ENCODE results near the gene OSBPL7. TPM values are rescaled to one million over a fixed set of nuclear protein-coding genes. Genes with fewer than 3 reads are reported as not detected.

OSBPL7 gene
- total RNA-seq, 1 experiment from 2014 or later, result 9.1 TPM

DNA sequence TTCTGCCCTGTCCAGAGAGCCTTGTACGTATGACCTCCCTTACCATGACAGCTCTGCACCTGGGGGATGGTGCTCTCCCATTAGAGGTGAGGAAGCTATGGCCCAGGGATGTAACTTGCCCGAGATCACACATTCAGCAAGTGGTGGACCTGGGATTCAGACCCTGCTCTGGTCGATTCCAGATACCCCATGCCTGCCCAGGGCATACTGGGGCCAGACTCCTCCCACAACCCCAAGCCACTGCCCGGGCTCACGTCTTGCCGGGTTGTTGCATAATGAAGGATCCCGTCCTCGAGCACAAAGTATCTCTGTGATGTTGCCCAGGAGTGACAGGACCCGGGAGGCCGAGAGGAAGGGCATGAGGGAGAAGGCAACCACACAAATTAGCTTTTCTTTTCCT lies 2.1 kb downstream of the OSBPL7 start:
- Histone ChIP-seq H3K4me3 (ENCODE audit: low read depth in 2 of 2, low read length in 2 of 2) (no peak overlapping the region), H3K27ac (ENCODE audit: low read length) (no peak overlapping the region), H3K9me3 (ENCODE audit: control insufficient read depth, insufficient read depth, low read depth, low read length) (no peaks in the 10 kb centered on the region), H3K36me3 (ENCODE audit: control insufficient read depth, insufficient read depth, low read length) (peaks cover 4% of the 10 kb centered on the region; the same call in 1 of the 2 replicates), H3K27me3 (ENCODE audit: control insufficient read depth, insufficient read depth, low read length) (no peaks in the 10 kb centered on the region), H3K4me1 (ENCODE audit: control insufficient read depth, insufficient read depth, low read length) (peaks cover 17% of the 10 kb centered on the region)
- TF ChIP-seq SIN3A (IDR thresholded peaks at IDR 0.05; ENCODE audit: borderline replicate concordance, insufficient read depth, low read depth, low read length) (no peak), POLR2AphosphoS5 (IDR thresholded peaks at IDR 0.05; ENCODE audit: low read depth, low read length) (no peak), TCF7L2 (IDR thresholded peaks at IDR 0.05; ENCODE audit: low read depth, low read length) (no peak), CTCF (IDR thresholded peaks at IDR 0.05) (no peak), REST (IDR thresholded peaks at IDR 0.05; ENCODE audit: insufficient read depth in 1 of 2, low read depth in 2 of 2, low read length in 1 of 2) (no peak)
- ChIA-PET POLR2A (interaction anchor here (0.6 kb wide), 1 partner anchor 120 kb away, joined by 4 read pairs; no protein-coding TSS in a partner anchor), CTCF (no interaction called here)
- in situ Hi-C loops (cut with HindIII; ENCODE audit: low pct_unique_long_range_greater_than_20kb, low sequenced_read_pairs) (no loop called here), intact Hi-C loops (cut with micrococcal nuclease; ENCODE audit: unreplicated experiment) (no loop called here)
- DNase-seq (ENCODE audit: low read depth, low spot score) (no peak), ATAC-seq (no peak)
- no TSS peak for BruUV-seq (replicated peaks)

GRCh38 chr17:47818002-47818695 lies 3.4 kb downstream of the OSBPL7 start:
- in situ Hi-C loops (cut with HindIII; ENCODE audit: low pct_unique_long_range_greater_than_20kb, low sequenced_read_pairs), result no loop called here
- no peak for ATAC-seq

More at GRCh38 chr17:47818002-47818695, 3.4 kb downstream of the OSBPL7 start:
- Histone ChIP-seq H3K27me3 (ENCODE audit: control insufficient read depth, insufficient read depth, low read length) (no peaks in the 10 kb centered on the region), H3K4me3 (ENCODE audit: low read depth in 2 of 2, low read length in 2 of 2) (no peak overlapping the region), H3K9me3 (ENCODE audit: control insufficient read depth, insufficient read depth, low read depth, low read length) (no peaks in the 10 kb centered on the region), H3K27ac (ENCODE audit: low read length) (no peak overlapping the region), H3K36me3 (ENCODE audit: control insufficient read depth, insufficient read depth, low read length) (peaks cover 4% of the 10 kb centered on the region; the same call in 1 of the 2 replicates), H3K4me1 (ENCODE audit: control insufficient read depth, insufficient read depth, low read length) (peaks cover 17% of the 10 kb centered on the region)
- TF ChIP-seq POLR2AphosphoS5 (IDR thresholded peaks at IDR 0.05; ENCODE audit: low read depth, low read length), result no peak
- no peak for TF ChIP-seq SIN3A (IDR thresholded peaks at IDR 0.05; ENCODE audit: borderline replicate concordance, insufficient read depth, low read depth, low read length)
- no peak for TF ChIP-seq CTCF (IDR thresholded peaks at IDR 0.05)
- TF ChIP-seq REST (IDR thresholded peaks at IDR 0.05; ENCODE audit: insufficient read depth in 1 of 2, low read depth in 2 of 2, low read length in 1 of 2), result no peak
- no peak for TF ChIP-seq TCF7L2 (IDR thresholded peaks at IDR 0.05; ENCODE audit: low read depth, low read length)
- BruUV-seq (replicated peaks), result no TSS peak
- intact Hi-C loops (cut with micrococcal nuclease; ENCODE audit: unreplicated experiment), result no loop called here
- POLR2A ChIA-PET, result no interaction called here
- CTCF ChIA-PET, result interaction anchor here (0.7 kb wide), 1 partner anchor 49 kb away, joined by 3 read pairs; no protein-coding TSS in a partner anchor
- DNase-seq (ENCODE audit: low read depth, low spot score), result no peak

Measured in Panc1 (cell line).